Naive thymus-derived CD8-positive, alpha-beta T cell (primary cell): Measurements from ENCODE around the gene FYTTD1. TPM values are rescaled to one million over a fixed set of nuclear protein-coding genes. Genes with fewer than 3 reads are reported as not detected.
"Not testable (repeated sequence)": the region's sequence is repeated elsewhere in the genome, so short reads cannot be mapped to it uniquely, and the experiment has no call there.

Experiments used
- ATAC-seq, 2 donors: fragments of 150-1000 bp; cut with Tn5 transposase in 1 of 2; sonication (Bioruptor Pico), chemical (Tn5 transposase) in 1 of 2; 1 replicate in 1 of 2; 2 replicates in 1 of 2; pipeline ENCODE4 v1.10.0; 2021; ENCODE audit warnings: mild to moderate bottlenecking in 2 of 2, moderate library complexity in 2 of 2
- POLR2A ChIA-PET: fragments of 350-600 bp; sonication (Branson Sonifier 250); formaldehyde crosslinking; loops from one replicate; lab custom pipeline; 2021; ENCODE audit warnings: antibody characterized with exemption; lab: Charles Lee
- DNase-seq, 10 donors: peaks; one replicate each; pipeline versions ENCODE4 v3.0.0 to v3.0.0-alpha.2; 2020 to 2022
- H3K27ac Mint-ChIP-seq, 10 donors: one replicate each; pipeline ENCODE4 v1.8.0; 2020 to 2022; ENCODE audit warnings: mild to moderate bottlenecking in 10 of 10, mixed read lengths in 10 of 10, moderate library complexity in 4 of 10, inconsistent platforms in 1 of 10
- H3K27me3 Mint-ChIP-seq, 5 donors: one replicate each; pipeline ENCODE4 v1.8.0; 2021 to 2022; ENCODE audit warnings: mixed read lengths in 5 of 5
- H3K36me3 Mint-ChIP-seq, 3 donors: one replicate each; pipeline ENCODE4 v1.8.0; 2020 to 2022; ENCODE audit warnings: mixed read lengths in 3 of 3, mild to moderate bottlenecking in 2 of 3, inconsistent platforms in 1 of 3
- H3K4me1 Mint-ChIP-seq, 4 donors: one replicate each; pipeline ENCODE4 v1.8.0; 2021 to 2022; ENCODE audit warnings: mixed read lengths in 4 of 4
- H3K4me3 Mint-ChIP-seq, 10 donors: one replicate each; pipeline ENCODE4 v1.8.0; 2020 to 2022; ENCODE audit warnings: mild to moderate bottlenecking in 10 of 10, mixed read lengths in 10 of 10, moderate library complexity in 6 of 10, inconsistent platforms in 1 of 10
- H3K9me3 Mint-ChIP-seq, 9 donors: one replicate each; pipeline ENCODE4 v1.8.0; 2020 to 2022; ENCODE audit warnings: mixed read lengths in 9 of 9, mild to moderate bottlenecking in 3 of 9, inconsistent platforms in 1 of 9, moderate library complexity in 1 of 9
- polyA plus RNA-seq, 3 donors: library from polyadenylated mRNA; unstranded; fragments of 300-500 nt; fragmentation: Illumina TruSeq; gene quantifications; one replicate each; pipeline ENCODE4 v1.2.3, GENCODE V29; 2021
- total RNA-seq, 8 experiments: library from RNA in 2 of 8; stranded (reverse) in 2 of 8; gene quantifications; one replicate each; pipeline ENCODE4 v1.2.3 and lab custom pipeline; 2021 to 2026

The FYTTD1 gene, protein sequence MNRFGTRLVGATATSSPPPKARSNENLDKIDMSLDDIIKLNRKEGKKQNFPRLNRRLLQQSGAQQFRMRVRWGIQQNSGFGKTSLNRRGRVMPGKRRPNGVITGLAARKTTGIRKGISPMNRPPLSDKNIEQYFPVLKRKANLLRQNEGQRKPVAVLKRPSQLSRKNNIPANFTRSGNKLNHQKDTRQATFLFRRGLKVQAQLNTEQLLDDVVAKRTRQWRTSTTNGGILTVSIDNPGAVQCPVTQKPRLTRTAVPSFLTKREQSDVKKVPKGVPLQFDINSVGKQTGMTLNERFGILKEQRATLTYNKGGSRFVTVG
- total RNA-seq (10 to 100 TPM; 66.4 to 70.2 TPM), polyA plus RNA-seq (100 to 1,000 TPM in 1 of 3 donors, 10 to 100 TPM in 2; 93.5 to 123 (median 93.7) TPM), total RNA-seq (lab: John Stamatoyannopoulos, UW) (85.0 to 134 (median 96.3) reads per million in 6 experiments)

- no peaks in the 10 kb centered on the region for H3K9me3 Mint-ChIP-seq
- peaks cover 26 to 58% (median 49%) of the 10 kb centered on the region in 4 donors for H3K4me1 Mint-ChIP-seq
- no peaks in the 10 kb centered on the region for H3K27me3 Mint-ChIP-seq
- peaks cover 0 to 3% (median 0%) of the 10 kb centered on the region in 3 donors for H3K36me3 Mint-ChIP-seq
- H3K4me3 Mint-ChIP-seq, result peak within 1 kb of the TSS; percentile 88 to 100 (median 98)
- peak; percentile 81 to 90 (median 86) for DNase-seq
- POLR2A ChIA-PET, result interaction anchor here (0.8 to 3.0 kb wide), 9 partner anchors 12 to 194 kb away, joined by 3 to 26 read pairs (median 6); partner anchors contain the start of genes BDH1, LRCH3 and RUBCN
- H3K27ac Mint-ChIP-seq, result peak within 1 kb of the TSS; percentile 96 to 100 (median 98)
- ATAC-seq, result peak; percentile 79 to 83
These were observed at the start of gene FYTTD1 for GRCh38 chr3:197749601-197750395. Gene FYTTD1, plus strand, starts transcription at chr3:197749883. Its CDS starts 89 bp downstream, at chr3:197749972.

- DNase-seq (no peak), ATAC-seq (no peak)
- peaks cover 23 to 88% (median 59%) of the 10 kb centered on the region in 3 donors for H3K36me3 Mint-ChIP-seq
- H3K27ac Mint-ChIP-seq, result peak overlapping the region in 1 of 10 donors; percentile 15
- POLR2A ChIA-PET, result no interaction called here
- H3K4me3 Mint-ChIP-seq, result no peak overlapping the region
- no peaks in the 10 kb centered on the region for H3K9me3 Mint-ChIP-seq
- H3K27me3 Mint-ChIP-seq, result no peaks in the 10 kb centered on the region
- peaks cover 0 to 3% (median 1%) of the 10 kb centered on the region in 4 donors for H3K4me1 Mint-ChIP-seq
These were observed 49.6 kb upstream of the FYTTD1 start for GRCh38 chr3:197700095-197700494.

GRCh38 chr3:197701841-197702240, 47.8 kb upstream of the FYTTD1 start:
- Mint-ChIP-seq H3K4me1 (peaks cover 0 to 5% (median 3%) of the 10 kb centered on the region in 4 donors), H3K27me3 (no peaks in the 10 kb centered on the region), H3K27ac (peak overlapping the region in 1 of 10 donors; percentile 38), H3K4me3 (no peak overlapping the region), H3K9me3 (no peaks in the 10 kb centered on the region), H3K36me3 (peaks cover 18 to 78% (median 50%) of the 10 kb centered on the region in 3 donors)
- ATAC-seq (no peak), DNase-seq (no peak)
- POLR2A ChIA-PET, result no interaction called here

GRCh38 chr3:197706658-197707057, 43.0 kb upstream of the FYTTD1 start:
- DNase-seq, result no peak

DNA sequence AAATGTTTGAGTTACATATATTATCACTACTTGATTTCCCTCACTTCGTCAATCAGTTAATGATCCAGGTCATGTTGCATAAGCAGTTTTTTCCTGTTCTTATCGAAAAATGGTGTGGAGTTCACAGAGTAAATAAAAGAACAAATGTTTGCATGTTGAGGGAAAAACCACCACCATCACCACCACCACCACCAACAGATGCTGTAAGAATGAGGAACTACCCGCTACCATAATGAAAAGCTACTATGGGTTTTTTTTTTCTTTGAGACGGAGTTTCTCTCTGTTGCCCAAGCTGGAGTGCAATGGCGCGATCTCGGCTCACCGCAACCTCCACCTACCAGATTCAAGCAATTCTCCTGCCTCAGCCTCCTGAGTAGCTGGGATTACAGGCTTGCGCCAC, 40.5 kb upstream of the FYTTD1 start:
- no peak for DNase-seq
- Mint-ChIP-seq H3K9me3 (no peaks in the 10 kb centered on the region), H3K27ac (peak overlapping the region in 3 of 10 donors; percentile 8 to 64 (median 57)), H3K27me3 (no peaks in the 10 kb centered on the region), H3K4me1 (peaks cover 10 to 35% (median 20%) of the 10 kb centered on the region in 4 donors), H3K4me3 (no peak overlapping the region), H3K36me3 (peaks cover 0 to 24% (median 12%) of the 10 kb centered on the region in 3 donors)
- no peak for ATAC-seq
- POLR2A ChIA-PET, result interaction anchor here (0.6 kb wide), 1 partner anchor 10 kb away, joined by 4 read pairs; no protein-coding TSS in a partner anchor

More at GRCh38 chr3:197706658-197707057, 43.0 kb upstream of the FYTTD1 start:
- peaks cover 0 to 43% (median 21%) of the 10 kb centered on the region in 3 donors for H3K36me3 Mint-ChIP-seq
- H3K4me1 Mint-ChIP-seq, result peaks cover 0 to 16% (median 1%) of the 10 kb centered on the region in 4 donors
- H3K4me3 Mint-ChIP-seq, result peak overlapping the region in 2 of 10 donors; percentile 26 to 75
- no peak for ATAC-seq
- POLR2A ChIA-PET, result no interaction called here
- no peaks in the 10 kb centered on the region for H3K27me3 Mint-ChIP-seq
- no peaks in the 10 kb centered on the region for H3K9me3 Mint-ChIP-seq
- peak overlapping the region in 7 of 10 donors; percentile 24 to 89 (median 87) for H3K27ac Mint-ChIP-seq

GRCh38 chr3:197710965-197711364, 38.7 kb upstream of the FYTTD1 start:
- peaks cover 0 to 25% (median 2%) of the 10 kb centered on the region in 3 donors for H3K36me3 Mint-ChIP-seq
- not testable (repeated sequence) for H3K4me3 Mint-ChIP-seq, ATAC-seq, H3K9me3 Mint-ChIP-seq, DNase-seq, H3K27me3 Mint-ChIP-seq
- POLR2A ChIA-PET, result interaction anchor here (1.2 kb wide), 1 partner anchor 40 kb away, joined by 3 read pairs; no protein-coding TSS in a partner anchor
- peaks cover 10 to 37% (median 21%) of the 10 kb centered on the region in 4 donors for H3K4me1 Mint-ChIP-seq
- H3K27ac Mint-ChIP-seq, result peak overlapping the region in 7 of 10 donors; percentile 21 to 99 (median 44)

DNA sequence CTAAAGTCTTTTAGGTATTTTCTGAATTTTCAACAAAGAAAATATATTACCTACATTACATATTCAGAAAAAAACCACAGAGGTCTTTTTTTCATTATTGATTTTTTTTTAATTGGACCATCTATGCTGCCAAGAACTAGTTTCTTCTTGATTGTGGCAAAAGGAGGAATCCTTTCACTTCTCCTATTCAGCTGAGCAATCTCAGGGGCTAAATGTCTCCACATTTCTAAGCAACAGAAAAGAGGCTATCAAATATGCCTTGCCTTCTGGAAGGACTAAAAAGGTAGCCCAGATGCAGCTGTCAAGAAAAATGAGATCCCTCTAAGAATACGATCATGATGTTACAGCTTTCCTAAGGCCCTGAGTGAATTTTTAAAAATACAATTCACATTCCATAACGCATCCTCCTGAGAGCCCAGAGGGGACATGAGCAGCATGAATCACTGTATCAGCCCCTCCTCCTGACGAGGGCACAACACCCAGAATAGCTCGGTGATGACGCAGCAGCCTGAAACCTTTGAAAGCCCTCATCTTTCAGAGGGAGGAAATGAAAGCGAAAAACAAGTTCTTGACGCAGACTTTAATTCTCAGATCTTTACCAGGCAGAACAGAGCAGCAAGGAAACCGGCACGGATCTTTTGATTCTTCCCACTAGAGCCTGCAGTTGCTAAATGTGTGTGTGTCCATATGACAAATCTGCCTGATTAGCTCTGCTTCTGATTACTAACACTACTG, 37.5 kb upstream of the FYTTD1 start:
- peak; percentile 65 to 93 (median 87) for DNase-seq

DNA sequence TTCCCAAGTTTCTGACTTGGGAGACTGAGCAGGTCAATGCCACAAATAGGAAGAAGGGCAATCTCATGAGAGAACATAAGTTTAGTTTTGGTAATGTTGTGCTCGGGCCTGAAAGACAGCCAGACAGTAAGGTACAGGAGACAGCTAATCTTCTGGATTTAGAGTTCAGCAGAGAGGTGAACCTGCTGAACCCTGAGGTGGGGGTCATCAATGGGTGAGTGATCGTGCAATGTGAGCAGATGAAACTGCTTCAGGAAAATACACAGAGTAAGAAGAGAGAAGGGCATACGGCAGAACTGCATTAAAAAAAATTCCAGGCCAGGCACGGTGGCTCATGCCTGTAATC, 36.2 kb upstream of the FYTTD1 start:
- POLR2A ChIA-PET, result interaction anchor here (1.0 kb wide), 1 partner anchor 23 kb away, joined by 3 read pairs; the partner anchor contains the start of gene RUBCN
- DNase-seq, result no peak

More for the DNA sequence above, 37.5 kb upstream of the FYTTD1 start:
- H3K27me3 Mint-ChIP-seq, result no peaks in the 10 kb centered on the region
- H3K4me3 Mint-ChIP-seq, result peak overlapping the region; percentile 74 to 92 (median 87)
- H3K4me1 Mint-ChIP-seq, result peaks cover 13 to 32% (median 20%) of the 10 kb centered on the region in 4 donors
- peak; percentile 97 to 98 for ATAC-seq
- H3K27ac Mint-ChIP-seq, result peak overlapping the region; percentile 87 to 100 (median 97)
- H3K36me3 Mint-ChIP-seq, result peaks cover 0 to 26% (median 9%) of the 10 kb centered on the region in 3 donors
- no peaks in the 10 kb centered on the region for H3K9me3 Mint-ChIP-seq
- POLR2A ChIA-PET, result interaction anchor here (0.8 to 1.4 kb wide), 9 partner anchors 9 to 237 kb away, joined by 3 to 7 read pairs (median 5); partner anchors contain the start of genes FYTTD1, LRCH3 and RUBCN

DNA sequence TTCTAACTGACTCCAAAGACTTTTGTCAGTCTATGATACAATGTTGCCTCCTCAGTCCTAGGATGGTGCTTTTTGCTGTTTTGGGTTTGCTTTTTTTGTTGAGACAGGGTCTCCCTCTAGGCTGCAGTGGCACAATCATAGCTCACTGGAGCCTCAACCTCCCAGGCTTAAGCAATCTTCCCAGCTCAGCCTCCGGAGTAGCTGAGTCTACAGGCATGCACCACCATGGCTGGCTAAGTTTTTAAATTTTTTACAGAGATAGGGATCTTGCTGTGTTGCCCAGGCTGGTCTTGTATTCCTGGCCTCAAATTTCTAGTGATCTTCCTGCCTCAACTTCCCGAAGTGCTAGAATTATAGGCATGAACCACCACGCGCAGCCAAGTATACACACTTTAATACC, 35.4 kb upstream of the FYTTD1 start:
- no peak overlapping the region for H3K4me3 Mint-ChIP-seq
- peaks cover 13 to 25% (median 20%) of the 10 kb centered on the region in 4 donors for H3K4me1 Mint-ChIP-seq
- peak overlapping the region; percentile 86 to 99 (median 92) for H3K27ac Mint-ChIP-seq
- ATAC-seq (no peak), DNase-seq (no peak)
- H3K36me3 Mint-ChIP-seq, result peaks cover 0 to 34% (median 15%) of the 10 kb centered on the region in 3 donors
- no peaks in the 10 kb centered on the region for H3K27me3 Mint-ChIP-seq
- POLR2A ChIA-PET, result interaction anchor here (1.1 kb wide), 1 partner anchor 22 kb away, joined by 3 read pairs; no protein-coding TSS in a partner anchor
- H3K9me3 Mint-ChIP-seq, result no peaks in the 10 kb centered on the region

More for the DNA sequence above, 36.2 kb upstream of the FYTTD1 start:
- Mint-ChIP-seq H3K36me3 (peaks cover 0 to 37% (median 15%) of the 10 kb centered on the region in 3 donors), H3K27me3 (no peaks in the 10 kb centered on the region), H3K9me3 (no peaks in the 10 kb centered on the region), H3K4me3 (peak overlapping the region in 3 of 10 donors; percentile 75 to 92 (median 87)), H3K27ac (peak overlapping the region; percentile 87 to 100 (median 97)), H3K4me1 (peaks cover 13 to 32% (median 20%) of the 10 kb centered on the region in 4 donors)
- no peak for ATAC-seq

DNA sequence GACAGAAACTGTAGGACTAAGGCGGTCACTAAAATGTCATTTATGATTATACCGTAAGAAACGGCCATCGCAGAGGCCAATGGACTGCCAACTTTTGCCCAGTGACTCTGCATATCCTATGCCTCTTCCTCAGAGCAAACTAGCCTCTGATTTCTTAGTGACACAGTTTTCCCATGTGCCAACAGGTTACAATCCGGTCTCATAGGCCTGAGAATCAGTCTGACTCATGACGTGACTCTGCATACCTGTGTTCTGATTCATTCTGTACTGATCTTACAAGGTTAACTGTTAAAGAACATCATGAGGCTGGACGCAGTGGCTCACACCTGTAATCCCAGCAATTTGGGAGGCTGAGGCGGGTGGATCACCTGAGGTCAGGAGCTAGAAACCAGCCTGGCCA, 30.8 kb upstream of the FYTTD1 start:
- no peaks in the 10 kb centered on the region for H3K27me3 Mint-ChIP-seq

DNA sequence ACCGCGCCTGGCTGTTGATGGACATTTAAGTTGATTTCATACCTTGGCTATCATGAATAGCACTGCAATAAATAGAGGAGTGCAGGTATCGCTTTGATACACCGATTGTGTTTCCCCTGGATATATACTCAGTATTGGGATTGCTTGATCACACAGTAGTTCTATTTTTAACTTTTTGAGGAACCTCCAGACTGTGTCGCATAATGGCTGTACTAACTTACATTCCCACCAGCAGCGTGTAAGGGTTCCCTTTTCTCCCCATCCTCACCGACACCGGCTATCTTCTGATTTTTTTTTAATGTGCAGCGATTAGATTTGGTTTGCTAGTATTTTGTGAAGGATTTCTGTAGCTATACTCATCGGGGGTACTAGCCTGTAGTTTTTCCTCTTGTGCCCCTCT, 29.0 kb upstream of the FYTTD1 start:
- H3K36me3 Mint-ChIP-seq, result peaks cover 0 to 37% (median 31%) of the 10 kb centered on the region in 3 donors
- H3K4me3 Mint-ChIP-seq, result no peak overlapping the region
- peak overlapping the region in 4 of 10 donors; percentile 0 to 70 (median 42) for H3K27ac Mint-ChIP-seq
- DNase-seq, result no peak
- no peak for ATAC-seq
- H3K9me3 Mint-ChIP-seq, result peaks cover 0 to 6% (median 1%) of the 10 kb centered on the region in 9 donors
- POLR2A ChIA-PET, result interaction anchor here (1.3 to 1.4 kb wide), 2 partner anchors 8 to 12 kb away, joined by 3 to 5 read pairs; no protein-coding TSS in a partner anchor
- no peaks in the 10 kb centered on the region for H3K27me3 Mint-ChIP-seq
- H3K4me1 Mint-ChIP-seq, result peaks cover 6 to 24% (median 8%) of the 10 kb centered on the region in 4 donors

More for the DNA sequence above, 30.8 kb upstream of the FYTTD1 start:
- ATAC-seq (no peak), DNase-seq (no peak)
- peaks cover 6 to 14% (median 6%) of the 10 kb centered on the region in 4 donors for H3K4me1 Mint-ChIP-seq
- POLR2A ChIA-PET, result interaction anchor here (0.8 kb wide), 1 partner anchor 15 kb away, joined by 4 read pairs; no protein-coding TSS in a partner anchor
- peak overlapping the region in 1 of 10 donors; percentile 56 for H3K27ac Mint-ChIP-seq
- peaks cover 0 to 6% (median 1%) of the 10 kb centered on the region in 9 donors for H3K9me3 Mint-ChIP-seq
- peaks cover 0 to 46% (median 31%) of the 10 kb centered on the region in 3 donors for H3K36me3 Mint-ChIP-seq
- no peak overlapping the region for H3K4me3 Mint-ChIP-seq
